Panc1 (cell line): ENCODE results near the gene BTBD9.

Experiments
- TF ChIP-seq, protein P1 (sequence below): fragments of 450-650 bp; IDR thresholded peaks from 2 replicates; pipeline ENCODE4 v1.5.1; 2017; ENCODE audit warnings: mild to moderate bottlenecking
- TF ChIP-seq, protein P2 (sequence below), 2 experiments: IDR thresholded peaks; 2 replicates each; pipeline ENCODE4 v1.6.1; 2011 to 2012; ENCODE audit warnings: low read depth in 2 of 2, control low read depth in 1 of 2, low read length in 1 of 2, mild to moderate bottlenecking in 1 of 2, moderate library complexity in 1 of 2; ENCODE audit not compliant: insufficient read depth in 1 of 2

DNA sequence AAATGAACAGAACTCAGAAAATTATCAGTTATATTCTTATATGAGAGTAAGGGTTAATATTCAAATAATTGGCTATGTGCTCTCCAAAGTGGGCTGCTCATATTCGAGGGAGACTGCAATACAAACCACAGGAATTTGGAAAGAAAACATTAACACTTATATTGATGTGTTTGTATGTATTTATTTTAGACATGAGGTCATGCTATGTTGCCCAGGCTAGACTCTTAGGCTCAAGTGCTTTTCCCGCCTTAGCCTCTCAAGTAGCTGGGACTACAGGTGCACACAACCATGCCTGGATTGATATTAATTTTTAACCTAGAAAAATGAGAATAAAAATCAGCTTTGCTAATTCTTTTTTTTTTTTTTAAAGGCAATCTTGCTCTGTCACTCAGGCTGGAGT is 35.0 kb downstream of the BTBD9 start:
- TF ChIP-seq, protein P1, sequence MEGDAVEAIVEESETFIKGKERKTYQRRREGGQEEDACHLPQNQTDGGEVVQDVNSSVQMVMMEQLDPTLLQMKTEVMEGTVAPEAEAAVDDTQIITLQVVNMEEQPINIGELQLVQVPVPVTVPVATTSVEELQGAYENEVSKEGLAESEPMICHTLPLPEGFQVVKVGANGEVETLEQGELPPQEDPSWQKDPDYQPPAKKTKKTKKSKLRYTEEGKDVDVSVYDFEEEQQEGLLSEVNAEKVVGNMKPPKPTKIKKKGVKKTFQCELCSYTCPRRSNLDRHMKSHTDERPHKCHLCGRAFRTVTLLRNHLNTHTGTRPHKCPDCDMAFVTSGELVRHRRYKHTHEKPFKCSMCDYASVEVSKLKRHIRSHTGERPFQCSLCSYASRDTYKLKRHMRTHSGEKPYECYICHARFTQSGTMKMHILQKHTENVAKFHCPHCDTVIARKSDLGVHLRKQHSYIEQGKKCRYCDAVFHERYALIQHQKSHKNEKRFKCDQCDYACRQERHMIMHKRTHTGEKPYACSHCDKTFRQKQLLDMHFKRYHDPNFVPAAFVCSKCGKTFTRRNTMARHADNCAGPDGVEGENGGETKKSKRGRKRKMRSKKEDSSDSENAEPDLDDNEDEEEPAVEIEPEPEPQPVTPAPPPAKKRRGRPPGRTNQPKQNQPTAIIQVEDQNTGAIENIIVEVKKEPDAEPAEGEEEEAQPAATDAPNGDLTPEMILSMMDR, result no peak
- TF ChIP-seq, protein P2, sequence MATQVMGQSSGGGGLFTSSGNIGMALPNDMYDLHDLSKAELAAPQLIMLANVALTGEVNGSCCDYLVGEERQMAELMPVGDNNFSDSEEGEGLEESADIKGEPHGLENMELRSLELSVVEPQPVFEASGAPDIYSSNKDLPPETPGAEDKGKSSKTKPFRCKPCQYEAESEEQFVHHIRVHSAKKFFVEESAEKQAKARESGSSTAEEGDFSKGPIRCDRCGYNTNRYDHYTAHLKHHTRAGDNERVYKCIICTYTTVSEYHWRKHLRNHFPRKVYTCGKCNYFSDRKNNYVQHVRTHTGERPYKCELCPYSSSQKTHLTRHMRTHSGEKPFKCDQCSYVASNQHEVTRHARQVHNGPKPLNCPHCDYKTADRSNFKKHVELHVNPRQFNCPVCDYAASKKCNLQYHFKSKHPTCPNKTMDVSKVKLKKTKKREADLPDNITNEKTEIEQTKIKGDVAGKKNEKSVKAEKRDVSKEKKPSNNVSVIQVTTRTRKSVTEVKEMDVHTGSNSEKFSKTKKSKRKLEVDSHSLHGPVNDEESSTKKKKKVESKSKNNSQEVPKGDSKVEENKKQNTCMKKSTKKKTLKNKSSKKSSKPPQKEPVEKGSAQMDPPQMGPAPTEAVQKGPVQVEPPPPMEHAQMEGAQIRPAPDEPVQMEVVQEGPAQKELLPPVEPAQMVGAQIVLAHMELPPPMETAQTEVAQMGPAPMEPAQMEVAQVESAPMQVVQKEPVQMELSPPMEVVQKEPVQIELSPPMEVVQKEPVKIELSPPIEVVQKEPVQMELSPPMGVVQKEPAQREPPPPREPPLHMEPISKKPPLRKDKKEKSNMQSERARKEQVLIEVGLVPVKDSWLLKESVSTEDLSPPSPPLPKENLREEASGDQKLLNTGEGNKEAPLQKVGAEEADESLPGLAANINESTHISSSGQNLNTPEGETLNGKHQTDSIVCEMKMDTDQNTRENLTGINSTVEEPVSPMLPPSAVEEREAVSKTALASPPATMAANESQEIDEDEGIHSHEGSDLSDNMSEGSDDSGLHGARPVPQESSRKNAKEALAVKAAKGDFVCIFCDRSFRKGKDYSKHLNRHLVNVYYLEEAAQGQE (IDR thresholded peaks at IDR 0.05; ENCODE audit: insufficient read depth in 1 of 2, low read depth in 2 of 2, low read length in 1 of 2), result no peak
